ENCODE data around the gene SLC35G1. TPM values are rescaled to one million over a fixed set of nuclear protein-coding genes. Genes with fewer than 3 reads are reported as not detected.

The SLC35G1 gene
- total and polyA plus RNA-seq, 12 donors, result 0.86 to 4.0 (median 2.4) TPM

DNA sequence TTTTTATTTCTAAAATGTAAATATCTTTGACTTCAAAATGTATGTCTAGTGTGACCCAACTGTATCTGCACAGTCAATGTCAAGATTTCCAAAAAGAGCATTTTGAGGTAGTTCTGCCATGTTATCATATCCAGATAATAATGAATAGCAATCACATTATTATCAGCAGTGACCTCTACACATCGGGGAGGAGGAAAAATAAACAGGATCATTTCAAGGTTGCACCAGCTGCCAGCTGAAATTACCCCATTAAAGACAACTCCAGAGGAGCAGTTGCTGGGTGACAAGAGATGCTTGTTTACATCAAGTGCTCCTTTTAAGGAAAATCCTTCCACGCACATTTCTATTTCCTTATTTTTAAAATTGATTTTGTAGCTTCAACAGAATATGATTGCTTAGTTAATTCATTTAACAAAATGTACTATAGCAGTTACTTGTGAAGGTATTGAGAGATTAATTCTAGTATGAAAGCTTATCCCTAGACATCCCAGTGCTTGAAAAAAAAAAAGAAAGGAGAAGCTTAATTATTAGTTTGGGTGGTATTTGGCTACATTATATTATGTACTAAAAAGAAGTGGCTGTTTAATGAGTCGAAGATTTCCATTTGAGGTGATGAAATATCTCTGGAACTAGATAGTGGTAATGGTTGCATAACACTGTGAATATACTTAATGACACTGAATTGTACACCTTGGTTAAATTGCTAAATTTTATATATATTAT, 19.3 kb upstream of the SLC35G1 start:
- no peaks in the 10 kb centered on the region for H3K36me3 ChIP-seq
- H3K27me3 ChIP-seq, result peaks cover 0 to 36% (median 11%) of the 10 kb centered on the region in 7 donors
- ATAC-seq (no peak), DNase-seq (no peak)
- H3K27ac ChIP-seq, result no peak overlapping the region
- TF ChIP-seq, protein P1, sequence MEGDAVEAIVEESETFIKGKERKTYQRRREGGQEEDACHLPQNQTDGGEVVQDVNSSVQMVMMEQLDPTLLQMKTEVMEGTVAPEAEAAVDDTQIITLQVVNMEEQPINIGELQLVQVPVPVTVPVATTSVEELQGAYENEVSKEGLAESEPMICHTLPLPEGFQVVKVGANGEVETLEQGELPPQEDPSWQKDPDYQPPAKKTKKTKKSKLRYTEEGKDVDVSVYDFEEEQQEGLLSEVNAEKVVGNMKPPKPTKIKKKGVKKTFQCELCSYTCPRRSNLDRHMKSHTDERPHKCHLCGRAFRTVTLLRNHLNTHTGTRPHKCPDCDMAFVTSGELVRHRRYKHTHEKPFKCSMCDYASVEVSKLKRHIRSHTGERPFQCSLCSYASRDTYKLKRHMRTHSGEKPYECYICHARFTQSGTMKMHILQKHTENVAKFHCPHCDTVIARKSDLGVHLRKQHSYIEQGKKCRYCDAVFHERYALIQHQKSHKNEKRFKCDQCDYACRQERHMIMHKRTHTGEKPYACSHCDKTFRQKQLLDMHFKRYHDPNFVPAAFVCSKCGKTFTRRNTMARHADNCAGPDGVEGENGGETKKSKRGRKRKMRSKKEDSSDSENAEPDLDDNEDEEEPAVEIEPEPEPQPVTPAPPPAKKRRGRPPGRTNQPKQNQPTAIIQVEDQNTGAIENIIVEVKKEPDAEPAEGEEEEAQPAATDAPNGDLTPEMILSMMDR (IDR thresholded peaks at IDR 0.05), result no peak
- intact Hi-C loops (cut with DNase I), result no loop called here
- 56 to 60% methylated on average over 3 of the region's 3 CpGs for WGBS, 2 donors
- H3K4me1 ChIP-seq, result no peaks in the 10 kb centered on the region
- no peak overlapping the region for H3K4me3 ChIP-seq
- H3K9me3 ChIP-seq, result no peaks in the 10 kb centered on the region

DNA sequence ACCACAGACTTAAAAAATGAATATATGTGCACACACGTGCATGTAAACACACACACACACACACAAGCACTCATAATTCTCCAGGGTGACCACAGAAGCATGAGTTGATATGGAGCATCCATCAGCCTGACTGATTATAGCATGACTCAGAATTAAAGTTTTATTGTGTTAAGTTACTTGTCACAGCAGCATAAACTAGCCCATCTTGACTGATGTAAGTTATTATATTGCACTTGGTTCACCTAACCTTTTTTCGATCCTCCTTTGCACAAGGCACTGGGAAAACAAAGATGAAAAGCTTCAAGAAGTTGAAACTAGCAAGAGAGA, 18.8 kb upstream of the SLC35G1 start:
- H3K36me3 ChIP-seq, result no peaks in the 10 kb centered on the region
- no peaks in the 10 kb centered on the region for H3K9me3 ChIP-seq
- no peak overlapping the region for H3K27ac ChIP-seq
- no peak for ATAC-seq
- intact Hi-C loops (cut with DNase I), result no loop called here
- no peak for DNase-seq
- H3K4me1 ChIP-seq, result no peaks in the 10 kb centered on the region
- no peak overlapping the region for H3K4me3 ChIP-seq
- H3K27me3 ChIP-seq, result peaks cover 0 to 34% (median 11%) of the 10 kb centered on the region in 7 donors
- TF ChIP-seq, protein P1 (IDR thresholded peaks at IDR 0.05), result no peak
- 85 to 88% methylated on average over 2 of the region's 2 CpGs for WGBS, 2 donors

DNA sequence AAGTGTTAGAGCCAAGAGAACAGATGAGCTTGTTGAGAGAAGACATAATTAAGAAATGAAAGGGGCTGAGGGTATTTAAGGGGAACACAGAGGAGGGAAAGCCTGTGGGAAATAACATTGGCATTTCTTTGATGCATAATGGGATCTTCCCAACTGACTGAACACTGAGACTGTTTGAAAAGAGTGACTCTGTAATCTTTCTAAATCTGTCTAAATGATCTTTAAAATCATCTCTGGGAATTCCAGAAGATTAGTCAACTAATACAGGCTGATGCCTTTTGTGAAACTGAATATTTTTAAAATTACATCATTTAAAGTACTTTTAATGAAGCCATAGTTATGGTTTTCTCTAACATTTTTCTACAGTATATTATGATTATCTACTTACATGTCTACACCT, 17.4 kb upstream of the SLC35G1 start:
- ATAC-seq (no peak), DNase-seq (no peak)
- H3K36me3 ChIP-seq, result no peaks in the 10 kb centered on the region
- H3K4me1 ChIP-seq, result no peaks in the 10 kb centered on the region
- TF ChIP-seq, protein P1 (IDR thresholded peaks at IDR 0.05), result no peak
- H3K4me3 ChIP-seq, result no peak overlapping the region
- intact Hi-C loops (cut with DNase I), result no loop called here
- no peak overlapping the region for H3K27ac ChIP-seq
- H3K27me3 ChIP-seq, result peaks cover 0 to 37% (median 7%) of the 10 kb centered on the region in 7 donors
- no peaks in the 10 kb centered on the region for H3K9me3 ChIP-seq

DNA sequence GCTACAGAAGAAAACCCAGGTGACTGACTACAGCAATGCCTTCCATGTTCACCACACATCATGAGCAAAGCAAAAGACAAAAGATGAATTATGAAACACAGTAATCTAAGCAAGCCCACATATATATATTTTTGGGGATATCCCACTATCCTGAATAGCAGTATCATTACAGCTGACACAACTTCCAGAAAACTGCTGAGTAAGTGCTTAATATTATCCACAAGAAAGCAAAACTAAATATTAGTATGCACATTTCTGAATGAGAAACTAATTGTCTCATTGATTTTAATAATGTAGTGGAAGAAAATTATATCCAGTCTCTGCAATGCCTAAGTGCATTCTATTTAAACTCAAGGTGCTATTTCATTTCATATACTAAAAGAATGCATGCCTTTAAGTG, 14.5 kb upstream of the SLC35G1 start:
- DNase-seq (no peak), ATAC-seq (no peak)
- TF ChIP-seq, protein P1 (IDR thresholded peaks at IDR 0.05), result no peak
- Histone ChIP-seq H3K27me3 (peaks cover 0 to 29% (median 7%) of the 10 kb centered on the region in 7 donors), H3K4me3 (no peak overlapping the region), H3K4me1 (no peaks in the 10 kb centered on the region), H3K9me3 (no peaks in the 10 kb centered on the region), H3K27ac (no peak overlapping the region), H3K36me3 (no peaks in the 10 kb centered on the region)
- intact Hi-C loops (cut with DNase I), result no loop called here

Data from heart right ventricle (tissue), 16 donors.